LoVo (cell line): Measurements from ENCODE around the gene PCDH9.

Experiments
- DNase-seq: peaks from one replicate; pipeline ENCODE4 v3.0.0-alpha.2; 2016; ENCODE audit warnings: low spot score

Gene PCDH9

DNA sequence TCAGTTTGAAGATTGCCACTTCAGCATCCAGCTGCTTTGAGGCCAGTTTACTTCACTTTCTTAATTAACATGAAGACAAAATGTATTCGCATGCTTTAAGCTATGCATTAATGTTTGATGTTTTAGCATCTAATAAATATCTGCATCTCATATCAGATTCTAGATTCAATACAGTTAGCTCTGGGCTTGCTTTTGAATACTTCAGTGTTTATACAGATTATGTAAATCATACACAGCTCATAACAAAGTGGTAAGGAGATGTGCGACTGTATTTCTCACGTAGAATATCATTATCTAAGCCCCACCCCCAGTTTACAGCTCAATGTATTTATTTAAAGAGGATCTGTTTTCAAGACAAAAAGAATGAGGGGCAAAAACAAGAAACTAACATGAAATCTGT lies 770.5 kb downstream of the PCDH9 start:
- no peak for DNase-seq

DNA sequence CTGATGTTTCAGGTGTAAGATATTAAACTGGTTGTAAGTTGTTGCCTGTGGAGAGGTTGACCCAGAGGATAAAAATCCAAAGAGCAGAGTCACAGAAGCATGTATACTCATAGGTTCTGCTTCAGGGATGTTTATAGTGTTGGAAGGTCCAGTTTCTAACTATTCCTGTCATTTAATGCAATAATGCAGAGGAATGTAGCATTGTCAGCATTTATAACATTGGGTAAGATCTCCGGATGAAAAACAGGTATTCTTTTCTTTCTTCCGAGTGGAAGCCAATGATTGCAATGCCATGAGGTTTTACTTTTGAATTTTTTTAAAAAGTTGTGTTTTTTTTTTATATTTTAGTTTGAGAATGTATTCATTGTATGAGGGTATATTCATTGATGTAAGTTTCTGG lies 771.0 kb downstream of the PCDH9 start:
- DNase-seq = no peak

DNA sequence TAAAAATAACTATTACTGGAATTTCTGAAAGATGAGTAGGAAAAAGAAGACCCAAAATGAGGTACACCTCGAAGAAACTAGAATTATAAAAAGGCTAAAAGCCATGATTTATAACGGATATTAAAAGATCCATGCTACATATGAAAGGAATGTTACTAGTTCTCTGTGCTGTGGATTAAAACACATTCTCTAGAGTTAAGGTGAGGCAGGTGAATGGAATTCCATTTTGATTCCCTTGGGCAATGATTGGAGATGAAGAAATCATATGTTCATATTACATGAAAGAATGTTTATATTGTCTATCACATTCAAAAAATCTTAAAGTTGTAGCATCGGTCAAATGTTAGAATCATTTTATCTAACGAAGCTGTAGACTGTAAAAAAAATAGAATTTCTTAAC lies 783.7 kb downstream of the PCDH9 start:
- no peak for DNase-seq

DNA sequence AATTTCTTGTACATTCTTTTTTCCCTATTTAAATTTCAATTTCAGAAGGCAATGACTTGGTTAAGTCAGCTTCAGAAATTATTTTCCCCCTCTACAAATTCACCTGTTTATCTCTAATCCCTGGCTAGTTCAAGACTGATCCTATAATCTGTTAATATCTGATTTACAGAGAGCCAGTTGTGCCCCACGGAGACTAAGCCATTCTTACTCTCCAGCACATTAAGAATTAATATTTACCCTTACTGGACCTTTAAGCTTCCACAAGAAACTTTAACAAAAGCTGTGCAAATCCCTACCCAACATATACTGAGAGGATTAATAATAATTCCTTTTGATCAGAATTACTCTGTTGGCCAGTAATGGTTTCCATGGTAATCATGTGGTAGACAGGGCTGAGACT lies 786.2 kb downstream of the PCDH9 start:
- no peak for DNase-seq

DNA sequence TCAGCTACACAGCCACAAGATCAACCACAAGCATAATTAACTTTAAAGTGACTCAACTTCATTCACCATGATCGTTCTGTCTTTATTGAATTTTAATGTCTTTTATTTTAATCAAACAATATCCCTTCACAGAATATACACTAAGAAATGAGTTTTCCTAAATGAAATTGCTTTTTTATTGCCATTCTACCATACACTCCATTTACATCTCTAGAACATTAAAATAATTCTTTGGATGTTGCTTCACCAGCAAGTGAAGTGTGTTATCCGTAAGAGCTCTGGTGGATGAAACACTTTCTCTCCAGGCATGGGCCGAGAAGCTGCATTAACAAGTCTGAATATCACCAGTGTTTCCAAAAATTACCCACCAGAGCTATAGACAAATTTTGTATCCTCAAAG lies 789.2 kb downstream of the PCDH9 start:
- no peak for DNase-seq

DNA sequence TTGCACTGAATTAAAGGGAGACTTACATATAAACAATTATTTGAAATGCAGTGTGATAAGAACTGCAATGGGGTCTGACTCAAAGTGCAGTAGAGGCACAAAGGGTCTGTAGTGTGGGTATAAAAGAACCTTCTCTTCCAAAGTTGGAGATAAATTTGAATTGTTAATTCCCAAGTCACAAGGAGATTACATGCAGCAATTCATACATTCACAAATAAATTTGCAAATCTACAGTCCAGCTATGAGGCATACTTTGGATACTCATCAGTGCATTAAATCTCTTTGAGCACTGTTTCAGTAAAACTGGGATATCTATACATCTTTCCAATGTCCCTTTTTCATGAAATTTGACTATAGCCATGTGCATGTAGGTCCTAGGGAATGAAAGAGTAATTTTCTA lies 799.4 kb downstream of the PCDH9 start:
- no peak for DNase-seq

DNA sequence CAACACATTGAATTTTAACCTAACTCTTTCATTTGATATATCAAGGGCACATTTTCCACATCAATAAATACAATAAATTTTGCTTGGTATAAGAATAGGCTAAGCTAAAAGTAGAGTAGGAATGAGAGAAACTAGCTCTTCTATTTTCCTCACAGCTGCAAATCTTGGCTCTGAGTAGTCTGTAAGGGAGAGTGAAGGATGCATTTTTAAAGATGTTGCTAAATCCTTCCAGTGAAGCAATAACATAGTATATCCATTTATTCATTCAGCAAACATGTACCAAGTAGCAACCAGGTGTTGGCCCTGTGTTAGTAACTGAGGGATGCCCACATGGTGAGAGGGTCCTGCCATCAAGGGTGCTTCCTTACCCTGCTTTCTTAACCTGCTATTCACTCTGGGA lies 799.9 kb downstream of the PCDH9 start:
- DNase-seq = no peak

DNA sequence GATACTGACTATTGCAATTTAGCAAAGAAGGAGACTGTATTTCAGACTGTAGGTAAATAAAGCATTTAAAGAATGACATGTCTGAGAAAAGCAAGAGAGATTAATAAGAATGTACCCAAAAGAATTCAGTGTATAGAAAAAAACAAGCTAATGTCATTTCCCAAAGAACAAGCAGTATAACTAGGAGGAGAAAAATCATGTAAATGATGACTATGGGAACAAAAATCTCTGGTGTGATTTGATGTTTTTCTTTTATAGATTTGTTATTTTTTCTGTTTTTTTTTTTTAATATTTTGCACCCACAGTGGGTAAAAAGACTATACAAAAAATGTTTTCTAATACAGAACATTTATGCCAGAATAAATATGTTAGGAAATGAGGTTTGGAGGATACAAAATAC lies 801.0 kb downstream of the PCDH9 start:
- no peak for DNase-seq

DNA sequence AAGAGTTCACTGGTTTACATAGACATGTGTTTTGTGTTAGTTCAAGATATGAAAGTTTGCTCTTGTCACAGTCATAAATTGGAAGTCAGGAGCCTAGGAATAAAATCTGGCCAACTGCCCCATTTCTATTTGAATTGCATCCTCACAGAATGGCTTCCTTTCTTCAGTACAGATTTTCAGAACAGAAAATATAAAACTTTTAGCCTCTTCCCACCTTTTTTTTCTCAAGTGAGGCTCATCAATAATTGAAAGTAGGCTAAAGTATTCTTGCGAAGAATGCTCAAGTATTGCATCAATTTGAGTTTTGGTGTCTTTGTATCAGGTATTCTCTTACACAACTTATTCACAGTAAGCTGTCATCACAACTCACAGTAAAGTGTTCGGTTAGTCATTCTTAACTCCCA lies 802.7 kb downstream of the PCDH9 start:
- DNase-seq = no peak

DNA sequence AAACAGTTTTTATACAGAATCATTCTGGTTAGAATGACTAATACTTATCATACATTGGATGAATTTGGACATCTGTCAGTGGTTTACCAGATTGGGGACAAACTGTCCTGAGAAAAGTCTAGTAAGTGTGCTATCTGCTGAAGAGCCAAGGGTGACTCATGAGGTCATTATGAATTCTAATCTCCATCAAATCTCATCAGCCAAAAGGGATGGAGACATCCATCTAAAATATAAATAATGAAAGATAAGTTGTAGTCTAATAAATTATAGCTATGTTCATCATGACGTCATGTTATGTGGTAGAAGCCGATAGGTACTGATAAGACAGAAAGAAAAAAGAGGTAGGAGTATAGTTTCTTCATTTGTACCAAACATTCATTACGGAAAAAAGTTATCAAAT lies 804.4 kb downstream of the PCDH9 start:
- no peak for DNase-seq

DNA sequence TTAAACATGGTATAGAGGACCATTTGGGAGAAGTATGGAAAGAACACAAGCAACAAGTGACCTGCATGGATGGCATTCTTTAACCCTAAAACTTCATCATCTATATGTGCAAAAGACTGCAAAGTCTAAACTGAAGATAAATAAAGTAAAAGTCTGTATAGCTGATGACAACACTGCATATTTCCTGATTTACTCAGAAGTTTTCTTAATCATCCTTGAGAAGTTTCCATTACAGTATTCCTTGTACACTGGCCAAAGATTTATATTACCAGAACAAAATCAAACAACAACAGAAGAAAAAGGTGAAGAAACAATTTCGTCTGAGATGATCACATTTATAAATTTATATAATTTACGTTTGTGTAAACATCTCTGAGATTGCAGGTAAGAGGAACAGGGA lies 805.7 kb downstream of the PCDH9 start:
- DNase-seq = no peak

DNA sequence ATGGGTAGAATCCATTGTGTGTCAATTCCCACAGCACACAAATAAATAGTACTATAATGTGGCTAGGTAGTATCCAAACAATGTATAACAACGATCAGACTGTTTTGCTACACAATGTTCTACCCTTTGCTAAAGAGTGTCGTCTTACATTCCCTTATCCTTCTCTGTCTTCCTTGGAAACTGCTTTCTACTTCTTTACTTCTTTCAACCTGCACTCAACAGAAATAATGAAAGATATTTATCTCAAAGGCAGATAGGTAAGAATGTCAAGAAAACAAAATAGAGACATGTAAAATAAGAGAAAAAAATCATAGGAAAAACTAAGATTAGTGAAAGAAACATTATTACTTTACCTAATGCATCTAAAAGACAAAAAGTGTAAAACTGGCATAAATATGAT lies 814.7 kb downstream of the PCDH9 start:
- DNase-seq = no peak

DNA sequence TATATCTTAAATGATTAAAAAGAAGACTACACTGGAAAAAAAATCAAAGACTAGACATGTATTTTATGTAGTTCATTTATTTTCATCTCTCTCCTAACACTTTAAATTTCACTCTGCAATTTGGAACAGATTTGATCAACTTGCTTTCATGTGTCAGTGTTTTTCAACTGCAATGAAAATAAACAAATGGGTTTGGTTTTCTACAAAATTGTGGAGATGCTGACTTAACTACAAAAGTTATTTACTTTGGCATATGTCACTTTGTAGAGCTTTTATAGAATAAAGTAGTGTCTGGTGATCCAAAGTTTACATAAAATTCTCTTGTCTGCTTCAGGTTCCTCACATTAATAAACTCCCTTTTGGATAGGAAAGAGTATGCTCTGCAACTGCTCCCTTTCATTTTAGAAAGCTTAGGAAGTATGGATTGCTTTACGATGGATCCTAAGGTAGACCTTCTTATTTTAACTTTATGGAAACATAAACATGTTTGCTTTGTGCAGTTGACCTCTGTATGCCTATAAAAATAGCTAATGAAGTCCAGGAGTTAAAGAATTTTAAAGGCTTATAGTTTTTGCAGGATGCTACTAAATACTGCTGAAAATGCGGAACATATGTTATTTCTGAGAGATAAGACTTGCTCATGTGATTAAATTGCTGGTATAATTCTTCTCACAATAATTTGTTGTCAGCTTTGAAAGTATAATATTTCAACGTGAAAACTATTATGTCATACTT lies 815.9 kb downstream of the PCDH9 start:
- no peak for DNase-seq

DNA sequence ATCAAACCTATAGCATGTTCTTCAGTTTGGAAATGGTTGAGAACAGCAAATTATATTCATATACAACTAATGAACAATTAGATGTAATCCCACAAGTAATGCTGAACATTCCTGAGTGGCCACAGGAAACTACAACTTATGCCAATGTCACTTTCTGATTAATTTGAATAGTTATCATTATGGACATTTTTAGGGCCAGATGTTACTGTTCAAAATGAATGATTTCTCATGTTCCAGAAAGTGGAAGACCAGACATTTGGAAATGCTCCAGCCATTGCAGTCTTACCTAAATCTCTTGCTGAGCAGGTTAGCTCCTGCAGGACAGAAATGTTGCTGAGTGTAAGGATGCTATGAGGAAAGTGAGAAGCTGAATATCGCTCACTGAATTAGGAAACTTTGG lies 819.8 kb downstream of the PCDH9 start:
- no peak for DNase-seq

DNA sequence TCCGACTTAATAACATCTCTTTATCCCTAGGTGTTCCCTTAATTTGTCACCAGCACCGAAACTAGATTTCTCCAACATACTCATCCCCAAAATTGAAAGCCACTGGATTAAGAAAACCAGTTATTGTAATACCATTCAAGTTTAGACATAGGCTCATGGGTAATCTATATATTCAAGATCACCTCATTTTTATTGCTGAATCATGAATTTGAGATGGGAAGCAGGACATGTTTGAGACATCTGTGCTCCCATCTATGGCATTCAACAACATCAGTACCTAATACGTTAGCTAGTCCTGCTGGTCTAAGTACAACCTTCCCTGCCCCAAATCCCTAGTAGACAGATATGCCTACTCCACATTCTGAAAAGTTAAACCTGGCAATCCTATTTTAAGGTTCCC lies 820.6 kb downstream of the PCDH9 start:
- no peak for DNase-seq

DNA sequence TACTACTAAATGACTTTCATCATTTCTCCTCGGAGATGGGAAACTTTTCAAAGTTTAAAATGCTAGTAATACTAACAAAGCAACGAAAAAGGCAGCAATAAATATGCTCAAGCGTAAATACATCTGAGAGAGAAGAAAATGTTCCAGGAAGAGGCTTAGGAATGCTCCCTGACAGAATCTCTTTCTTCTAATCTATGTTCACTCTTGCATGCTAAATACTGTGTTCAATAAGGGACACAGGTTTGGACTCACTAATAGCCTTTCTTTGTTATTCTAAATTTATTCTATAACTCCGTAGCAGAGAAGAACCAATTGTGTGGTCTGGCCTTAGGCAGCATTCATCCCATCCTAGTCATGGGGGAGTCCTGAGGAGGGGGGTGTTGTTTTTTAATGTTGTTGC lies 823.0 kb downstream of the PCDH9 start:
- no peak for DNase-seq

DNA sequence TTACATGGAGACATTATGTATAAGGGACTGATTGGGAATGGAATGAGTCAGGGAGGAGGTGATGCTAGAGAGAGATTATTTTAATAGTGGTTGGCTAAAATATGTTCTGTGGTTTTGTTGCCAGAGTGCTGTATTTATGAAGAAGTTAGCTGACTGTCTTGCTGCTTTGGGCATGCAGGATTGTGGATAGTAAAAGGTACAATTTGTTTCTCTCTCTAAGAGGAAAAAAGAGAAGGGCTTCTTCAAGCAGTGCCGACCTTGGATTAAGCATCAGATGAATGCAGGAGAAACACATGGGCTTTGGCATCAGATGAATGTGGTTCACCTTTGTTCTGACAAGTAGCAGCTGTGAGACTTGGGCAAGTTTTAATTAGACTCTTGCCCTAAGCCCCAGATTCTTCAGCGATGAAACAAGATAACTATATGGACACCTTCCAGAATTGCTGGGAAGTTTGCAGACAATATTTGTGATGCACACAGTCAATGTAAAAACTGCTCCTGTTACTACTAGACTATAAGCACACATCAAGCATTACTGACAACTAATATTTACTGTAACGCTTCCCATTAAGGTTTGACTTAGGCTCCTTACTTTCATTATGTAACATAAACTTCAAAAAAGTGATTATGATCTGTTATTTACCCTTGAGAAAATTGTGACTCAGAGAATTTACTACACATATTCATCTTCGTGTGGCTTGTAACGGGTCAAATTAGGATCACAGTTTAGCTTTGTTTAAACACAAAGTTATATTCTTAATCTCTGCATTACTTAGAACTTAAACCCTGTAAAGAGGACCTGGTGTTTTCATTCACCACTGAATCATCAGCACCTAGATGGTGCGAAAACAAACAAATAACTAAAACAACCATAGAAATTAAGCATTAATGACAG lies 824.0 kb downstream of the PCDH9 start:
- DNase-seq = peak; percentile 1

DNA sequence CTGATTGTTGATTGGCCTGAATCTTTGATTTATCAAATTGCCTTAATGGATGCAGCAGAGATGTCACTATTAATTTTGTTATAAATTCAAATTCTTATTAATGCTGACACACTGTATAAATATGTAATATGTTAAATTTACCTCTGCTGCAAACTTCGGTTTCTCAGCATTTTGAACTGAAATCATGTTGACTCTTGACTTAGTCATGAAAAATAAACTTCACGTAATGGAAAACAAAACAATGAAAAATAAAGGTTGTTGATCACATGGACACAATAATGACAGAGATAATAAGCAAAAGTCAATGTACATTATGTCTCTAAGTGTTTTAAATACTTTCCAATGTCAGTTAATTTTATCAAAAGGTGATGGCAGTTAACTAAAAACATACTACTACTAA lies 827.6 kb downstream of the PCDH9 start:
- DNase-seq = no peak

DNA sequence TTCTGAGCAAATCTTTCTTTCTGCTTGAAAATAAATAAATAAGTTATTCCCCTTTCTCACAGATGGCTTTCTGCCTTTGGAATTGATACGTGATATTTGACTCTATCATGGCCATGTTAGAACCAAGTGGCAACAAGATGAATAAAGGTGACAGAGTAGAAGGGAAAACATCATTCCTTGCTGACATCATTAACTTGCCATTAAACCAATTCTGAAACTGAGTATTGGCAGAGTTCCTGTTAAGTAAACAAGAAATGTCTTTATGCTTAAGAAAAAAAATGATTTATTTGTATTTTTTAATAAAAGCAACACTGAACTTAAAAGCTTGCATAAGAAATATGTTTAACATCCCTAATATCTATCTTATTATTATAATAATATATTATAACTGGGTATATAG lies 828.1 kb downstream of the PCDH9 start:
- no peak for DNase-seq

DNA sequence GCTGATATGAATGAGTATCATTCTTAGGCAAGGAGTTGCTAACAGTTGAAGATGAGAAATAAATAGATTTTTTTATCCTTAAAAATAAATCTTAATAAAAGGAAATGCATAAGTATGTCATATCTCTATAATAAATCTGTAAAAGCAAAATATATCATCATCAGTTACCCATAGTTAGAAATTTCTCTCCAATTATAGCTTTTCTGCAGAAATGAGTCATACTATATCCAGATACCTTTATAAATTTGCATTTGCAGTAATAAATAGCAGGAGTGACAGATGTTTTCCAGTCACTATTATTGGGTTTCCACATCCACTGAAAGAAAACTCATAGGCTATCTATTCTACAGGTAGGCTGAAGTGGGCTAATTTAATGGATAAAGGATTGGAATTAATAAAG lies 829.8 kb downstream of the PCDH9 start:
- no peak for DNase-seq

DNA sequence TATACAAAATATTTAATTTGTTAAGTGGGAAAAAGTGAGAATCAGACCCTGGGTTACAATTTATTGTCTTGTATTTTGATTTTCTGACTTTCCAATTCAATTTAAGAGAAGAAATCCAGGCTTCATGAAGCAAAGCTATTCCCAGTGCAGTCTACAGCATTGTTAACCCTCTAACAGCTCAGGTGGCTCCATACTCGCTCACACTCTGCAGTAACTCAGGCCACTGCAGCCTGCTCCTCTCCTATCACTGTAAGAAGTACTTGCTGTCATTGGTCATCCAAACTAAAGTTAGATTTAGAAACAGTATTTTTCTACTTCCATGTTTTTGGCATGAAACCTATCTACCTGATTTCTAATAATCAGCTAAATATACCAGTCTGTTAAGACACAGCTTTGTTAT lies 830.3 kb downstream of the PCDH9 start:
- no peak for DNase-seq

DNA sequence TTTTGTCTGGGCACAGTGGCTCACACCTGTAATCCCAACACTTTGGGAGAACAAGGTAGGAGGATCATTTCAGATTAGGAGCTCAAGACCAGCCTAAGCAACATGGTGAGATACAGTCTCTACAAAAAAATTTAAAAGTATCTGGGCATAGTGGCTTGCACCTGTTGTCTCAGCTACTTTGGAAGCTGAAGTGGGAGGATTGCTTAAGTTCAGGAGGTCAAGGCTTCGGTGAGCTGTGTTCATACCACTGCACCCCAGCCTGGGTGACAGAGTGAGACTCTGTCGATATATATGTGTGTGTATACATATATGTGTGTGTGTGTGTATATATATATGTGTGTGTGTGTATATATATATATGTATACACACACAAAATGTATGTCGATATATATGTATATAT lies 833.0 kb downstream of the PCDH9 start:
- DNase-seq = no peak

DNA sequence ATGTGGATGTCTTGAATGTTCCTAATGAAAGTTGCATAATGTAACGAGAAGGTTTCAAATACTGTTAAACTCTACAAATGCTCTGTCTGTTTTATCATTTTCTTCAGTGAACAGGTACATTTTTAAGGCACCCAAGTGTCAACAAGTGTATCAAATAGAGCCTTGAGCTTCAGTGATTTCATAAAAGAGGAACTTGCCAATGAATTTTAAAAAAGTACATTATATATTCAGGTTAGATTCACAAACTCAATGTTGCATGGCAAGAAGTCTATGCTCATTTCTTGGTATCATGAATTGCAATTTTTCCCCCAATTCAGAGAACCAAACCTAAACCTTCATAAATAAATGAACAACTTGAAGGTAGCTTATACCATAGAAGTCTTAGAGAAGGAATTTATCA lies 838.8 kb downstream of the PCDH9 start:
- no peak for DNase-seq

DNA sequence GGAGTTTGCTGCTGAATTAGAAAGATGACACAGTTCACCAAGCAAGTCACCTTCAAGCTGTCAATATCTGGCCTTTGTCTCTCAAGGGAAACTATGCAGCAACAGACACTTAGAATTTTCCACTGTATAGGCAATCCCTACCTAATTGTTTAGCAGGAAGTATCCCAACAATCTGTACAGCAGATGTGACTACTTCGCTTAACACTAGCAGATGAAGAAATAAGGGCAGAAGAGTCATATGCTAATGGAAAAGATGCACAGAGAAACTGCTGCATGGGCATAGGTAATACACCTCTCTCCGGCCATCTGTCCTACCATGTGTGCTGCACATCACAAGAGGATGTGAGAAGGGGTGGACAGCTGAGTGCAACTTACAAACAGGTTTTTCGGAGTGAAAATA lies 851.2 kb downstream of the PCDH9 start:
- no peak for DNase-seq
